BJ (cell line): ENCODE results near the gene BMF. TPM values are rescaled to one million over a fixed set of nuclear protein-coding genes. Genes with fewer than 3 reads are reported as not detected.
A peak's percentile ranks its signal among the peaks of the same experiment; 100 is the strongest.

Experiments used
- CTCF ChIA-PET: fragments of 350-600 bp; formaldehyde crosslinking; extraction: SDS; loops from one replicate; lab custom pipeline; 2021; ENCODE audit warnings: antibody characterized with exemption, inconsistent platforms; lab: Yijun Ruan, JAX
- POLR2A ChIA-PET: fragments of 300-600 bp; sonication (Branson Sonifier 250); formaldehyde crosslinking; extraction: SDS; loops from one replicate; lab custom pipeline; 2021; ENCODE audit warnings: antibody characterized with exemption; lab: Charles Lee
- DNase-seq: peaks from one replicate; pipeline ENCODE4 v3.0.0-alpha.2; 2011; ENCODE audit warnings: low read depth
- H3K27me3 ChIP-seq: 2 replicates; pipeline ENCODE4 v1.6.0; 2011; ENCODE audit warnings: low read length; ENCODE audit not compliant: control insufficient read depth, insufficient read depth
- H3K36me3 ChIP-seq: 2 replicates; pipeline ENCODE4 v1.5.1; 2011; ENCODE audit warnings: low read length; ENCODE audit not compliant: control insufficient read depth, insufficient read depth
- H3K4me3 ChIP-seq: 2 replicates; pipeline ENCODE4 v1.5.1; 2011; ENCODE audit warnings: low read depth, mild to moderate bottlenecking, control low read depth, low read length
- CTCF ChIP-seq: IDR thresholded peaks from 2 replicates; pipeline ENCODE4 v1.5.1; 2011; ENCODE audit warnings: low read depth, mild to moderate bottlenecking, control low read depth, inconsistent platforms, low read length, moderate library complexity; ENCODE audit not compliant: insufficient read depth
- polyA plus RNA-seq: library from polyadenylated mRNA; depleted of rRNA; stranded (reverse); fragments of >200 nt; gene quantifications from 2 replicates; pipeline ENCODE4 v1.2.3, GENCODE V29; 2011

BMF gene
- polyA plus RNA-seq, 1 experiment: 8.3 TPM

DNA sequence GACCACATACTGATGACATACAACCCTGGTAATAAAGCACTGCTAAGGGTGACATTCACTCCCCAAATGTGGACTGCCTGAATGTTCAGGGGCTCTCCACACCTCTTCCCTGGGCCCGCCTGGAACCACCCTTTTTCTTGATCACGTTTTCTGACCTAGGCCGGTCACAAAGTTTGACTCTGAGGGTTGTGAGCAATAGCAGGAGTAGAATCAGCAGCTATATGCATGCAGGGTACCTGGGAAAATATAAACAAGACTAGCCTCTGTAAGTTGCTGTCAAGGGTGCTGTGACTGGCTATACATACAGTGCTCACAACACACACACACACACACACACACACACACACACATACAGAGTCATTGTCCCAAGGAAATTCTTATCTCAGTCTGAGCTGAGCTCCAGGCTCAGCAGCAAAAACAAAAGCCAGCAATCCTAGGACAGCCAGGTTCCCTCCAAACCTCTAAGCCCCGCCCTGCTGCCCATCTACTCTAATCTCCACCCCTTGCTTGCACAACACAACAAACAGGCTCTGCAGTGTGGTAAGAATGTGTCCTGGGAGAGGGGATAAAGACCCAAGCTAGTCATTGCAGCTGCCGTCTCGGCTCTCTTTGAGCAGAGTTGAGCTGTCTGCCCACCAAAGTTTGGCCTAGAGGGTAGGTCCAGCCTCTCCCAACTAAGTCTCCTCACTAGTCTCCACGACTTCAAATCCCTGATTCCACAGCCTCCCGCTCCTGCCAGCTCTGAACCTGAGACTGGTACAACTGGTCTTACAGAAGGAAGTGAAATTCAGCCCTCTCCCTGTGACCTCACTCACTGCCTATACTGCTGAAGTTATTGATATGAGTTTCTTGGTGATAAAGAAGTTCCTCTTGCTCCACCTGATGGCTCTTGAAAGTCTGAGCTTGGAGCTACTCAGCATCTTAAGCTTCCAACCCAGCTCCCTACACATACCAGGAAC lies 2.2 kb downstream of the BMF start:
- DNase-seq: no peak
- POLR2A ChIA-PET: interaction anchor here (0.5 kb wide), 1 partner anchor 446 kb away, joined by 4 read pairs; no protein-coding TSS in a partner anchor
- peak overlapping the region; percentile 7; the same call in 1 of the 2 replicates for H3K4me3 ChIP-seq
- TF ChIP-seq CTCF: no peak
- CTCF ChIA-PET: interaction anchor here (0.7 to 8.9 kb wide), 19 partner anchors 8 to 232 kb away, joined by 3 to 93 read pairs (median 4); partner anchors contain the start of genes BUB1B and SRP14
- H3K36me3 ChIP-seq: no peaks in the 10 kb centered on the region
- H3K27me3 ChIP-seq: no peaks in the 10 kb centered on the region; the same call in 1 of the 2 replicates

DNA sequence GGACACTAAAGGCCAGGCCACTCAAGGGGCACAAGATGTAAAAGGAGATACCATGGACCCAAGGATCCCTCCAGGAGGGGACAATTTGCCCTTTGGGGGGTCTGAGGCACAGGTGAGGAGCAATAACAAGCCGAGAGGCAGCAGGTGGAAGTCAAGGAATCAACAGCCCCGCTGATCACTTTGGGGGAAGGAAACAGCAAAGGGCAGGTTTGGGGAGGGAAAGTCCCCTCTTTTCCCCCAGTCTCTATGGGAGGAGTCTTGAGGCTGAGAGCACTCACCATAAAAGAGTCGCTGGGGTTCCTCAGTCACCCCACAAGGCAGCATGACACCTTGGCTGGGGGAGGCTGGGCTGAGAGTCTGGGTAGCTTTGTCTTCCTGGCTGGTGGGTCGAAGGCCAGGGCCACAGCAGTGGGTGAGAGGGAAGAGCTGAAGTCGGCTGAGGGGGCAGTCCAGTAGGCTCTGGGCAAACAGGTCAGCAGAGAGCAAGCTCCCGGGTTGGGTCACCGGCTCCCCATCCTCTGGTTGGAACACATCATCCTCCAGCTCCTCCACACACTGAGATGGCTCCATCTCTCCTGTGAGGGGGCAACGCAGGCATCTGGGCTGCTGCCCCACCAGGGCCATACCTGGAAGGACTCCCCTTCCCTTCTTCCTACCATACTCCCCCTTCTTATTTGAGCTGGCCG lies 3.0 kb downstream of the BMF start:
- DNase-seq: no peak
- ChIA-PET CTCF (interaction anchor here (0.6 to 8.9 kb wide), 32 partner anchors 8 to 279 kb away, joined by 3 to 93 read pairs (median 6); partner anchors contain the start of genes BUB1B and SRP14), POLR2A (interaction anchor here (0.5 kb wide), 1 partner anchor 445 kb away, joined by 4 read pairs; no protein-coding TSS in a partner anchor)
- Histone ChIP-seq H3K36me3 (no peaks in the 10 kb centered on the region), H3K27me3 (no peaks in the 10 kb centered on the region), H3K4me3 (no peak overlapping the region)
- no peak for TF ChIP-seq CTCF

- no peaks in the 10 kb centered on the region for H3K27me3 ChIP-seq
- POLR2A ChIA-PET: no interaction called here
- H3K36me3 ChIP-seq: no peaks in the 10 kb centered on the region
- H3K4me3 ChIP-seq: no peak overlapping the region
- TF ChIP-seq CTCF: peak; percentile 99
- DNase-seq: peak; percentile 52
- CTCF ChIA-PET: interaction anchor here (0.6 to 8.9 kb wide), 37 partner anchors 9 to 279 kb away, joined by 3 to 93 read pairs (median 6); partner anchors contain the start of genes BUB1B and SRP14
Measured at GRCh38 chr15:40104865-40105516, 3.7 kb downstream of the BMF start.

DNA sequence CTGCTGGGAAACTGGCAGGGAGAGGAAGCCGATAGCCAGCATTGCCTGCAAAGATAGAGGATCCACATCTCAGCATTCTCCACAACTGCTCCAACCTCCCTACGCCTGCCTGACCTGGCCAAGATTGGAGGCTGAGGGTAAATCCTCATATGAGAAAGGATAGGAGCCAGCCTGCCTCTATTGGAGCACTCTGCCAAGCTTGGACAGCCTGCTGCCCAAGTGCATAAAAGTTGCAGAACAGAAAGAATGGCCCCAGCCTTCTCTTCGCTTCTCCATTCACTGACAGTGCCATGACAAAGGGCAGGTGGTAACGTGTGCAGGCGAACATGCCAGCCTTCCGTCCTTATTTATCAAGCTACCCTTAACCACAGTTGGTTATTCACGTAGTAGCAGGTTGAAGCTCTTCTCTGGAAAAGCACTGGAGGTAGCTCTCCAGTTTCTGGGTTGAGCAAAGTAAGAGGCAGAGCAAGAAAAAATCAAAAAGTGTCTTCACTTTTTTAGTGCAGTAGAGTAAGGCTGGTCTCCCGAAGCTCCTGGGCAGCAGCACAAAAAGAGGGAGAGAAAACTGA lies 4.3 kb downstream of the BMF start:
- no peak overlapping the region for H3K4me3 ChIP-seq
- ChIA-PET CTCF (interaction anchor here (0.6 to 8.9 kb wide), 36 partner anchors 8 to 223 kb away, joined by 3 to 93 read pairs (median 6); partner anchors contain the start of genes BUB1B and SRP14), POLR2A (interaction anchor here (0.6 kb wide), 1 partner anchor 74 kb away, joined by 6 read pairs; no protein-coding TSS in a partner anchor)
- H3K36me3 ChIP-seq: no peaks in the 10 kb centered on the region
- DNase-seq: no peak
- no peaks in the 10 kb centered on the region for H3K27me3 ChIP-seq
- no peak; the same call in 1 of the 2 replicates for TF ChIP-seq CTCF
